HepG2 (cell line): ENCODE results near the gene SOCS1. TPM values are rescaled to one million over a fixed set of nuclear protein-coding genes. Genes with fewer than 3 reads are reported as not detected.
A peak's percentile ranks its signal among the peaks of the same experiment; 100 is the strongest.

Experiments used
- AKAP8 ChIP-seq: sonication (generic); formaldehyde crosslinking; IDR thresholded peaks from 2 replicates; pipeline ENCODE4 v1.5.1; 2020; ENCODE audit warnings: mild to moderate bottlenecking, missing genetic modification reagents
- GLMP ChIP-seq: sonication (generic); formaldehyde crosslinking; IDR thresholded peaks from 2 replicates; pipeline ENCODE4 v1.9.0; 2021; ENCODE audit warnings: missing genetic modification reagents, mild to moderate bottlenecking, borderline replicate concordance
- MBD4 ChIP-seq: IDR thresholded peaks from 2 replicates; pipeline ENCODE4 v1.6.1; 2012; ENCODE audit warnings: low read length, inconsistent platforms, borderline replicate concordance
- MLXIP ChIP-seq: sonication (generic); formaldehyde crosslinking; IDR thresholded peaks from 2 replicates; pipeline ENCODE4 v1.9.0; 2021; ENCODE audit warnings: missing genetic modification reagents, borderline replicate concordance
- NCOA5 ChIP-seq: sonication (generic); formaldehyde crosslinking; IDR thresholded peaks from 2 replicates; pipeline ENCODE4 v1.4.0; 2020; ENCODE audit warnings: missing genetic modification reagents
- NONO ChIP-seq, 2 experiments: fragments of 450-650 bp in 1 of 2; sonication (generic) in 1 of 2; formaldehyde crosslinking in 1 of 2; IDR thresholded peaks in 1 of 2; conservative IDR thresholded peaks in 1 of 2; 2 replicates each; pipeline versions ENCODE4 v1.6.1 to v1.8.0; 2017 to 2022; ENCODE audit warnings: mild to moderate bottlenecking in 1 of 2, missing genetic modification reagents in 1 of 2, moderate library complexity in 1 of 2
- PRDM10 ChIP-seq: sonication (generic); formaldehyde crosslinking; IDR thresholded peaks from 2 replicates; pipeline ENCODE4 v1.4.0; 2020; ENCODE audit warnings: low read depth, missing genetic modification reagents
- SMARCC2 ChIP-seq: fragments of 450-650 bp; IDR thresholded peaks from 2 replicates; pipeline ENCODE4 v1.6.1; 2017; ENCODE audit warnings: antibody characterized with exemption, mild to moderate bottlenecking
- TMF1 ChIP-seq: sonication (generic); formaldehyde crosslinking; IDR thresholded peaks from 2 replicates; pipeline ENCODE4 v1.8.1; 2022; ENCODE audit warnings: low read depth, missing genetic modification reagents
- ZBTB3 ChIP-seq: sonication (generic); formaldehyde crosslinking; IDR thresholded peaks from 2 replicates; pipeline ENCODE4 v1.4.0; 2020; ENCODE audit warnings: low read depth, mild to moderate bottlenecking, moderate library complexity, missing genetic modification reagents, borderline replicate concordance
- ZNF17 ChIP-seq: sonication (generic); formaldehyde crosslinking; IDR thresholded peaks from 2 replicates; pipeline ENCODE4 v1.5.0; 2020; ENCODE audit warnings: mild to moderate bottlenecking, missing genetic modification reagents
- ZNF446 ChIP-seq: sonication (generic); formaldehyde crosslinking; IDR thresholded peaks from 2 replicates; pipeline ENCODE4 v1.5.0; 2020; ENCODE audit warnings: mild to moderate bottlenecking, missing genetic modification reagents
- ZNF484 ChIP-seq: sonication (generic); formaldehyde crosslinking; IDR thresholded peaks from 2 replicates; pipeline ENCODE4 v1.5.1; 2020; ENCODE audit warnings: mild to moderate bottlenecking, low read depth, missing genetic modification reagents, borderline replicate concordance
- ZNF615 ChIP-seq: sonication (generic); formaldehyde crosslinking; IDR thresholded peaks from 2 replicates; pipeline ENCODE4 v1.5.0; 2020; ENCODE audit warnings: mild to moderate bottlenecking, missing genetic modification reagents, borderline replicate concordance
- ZNF780A ChIP-seq: sonication (generic); formaldehyde crosslinking; IDR thresholded peaks from 2 replicates; pipeline ENCODE4 v1.8.0; 2022; ENCODE audit warnings: mild to moderate bottlenecking, missing genetic modification reagents, moderate library complexity
- ZNF891 ChIP-seq: sonication (generic); formaldehyde crosslinking; IDR thresholded peaks from 2 replicates; pipeline ENCODE4 v1.5.0; 2020; ENCODE audit warnings: mild to moderate bottlenecking, missing genetic modification reagents
- polyA plus RNA-seq, 8 experiments: library from polyadenylated mRNA; depleted of rRNA in 3 of 8; stranded (reverse) in 7 of 8; unstranded in 1 of 8; fragments of >200 nt; fragmentation: Illumina TruSeq in 4 of 8; extraction: Trizol in 4 of 8; gene quantifications; 2 replicates each; pipeline versions ENCODE4 v1.2.1 to v1.2.3, GENCODE V29; 2011 to 2016; ENCODE audit warnings: low read depth in 4 of 8, missing spikeins in 1 of 8, mixed read lengths in 1 of 8; ENCODE audit not compliant: insufficient read depth in 1 of 8
- total RNA-seq, 5 experiments: library from RNA; depleted of rRNA; stranded (reverse); fragments of >200 nt; fragmentation: Illumina TruSeq; extraction: Trizol; gene quantifications; 2 replicates each; pipeline ENCODE4 v1.2.3, GENCODE V29; 2016; ENCODE audit warnings: low read depth in 1 of 5
- TF ChIP-seq, protein P1 (sequence below): sonication (generic); formaldehyde crosslinking; IDR thresholded peaks from 2 replicates; pipeline ENCODE4 v1.8.1; 2022; ENCODE audit warnings: low read depth, mild to moderate bottlenecking, missing genetic modification reagents

Gene SOCS1
- total and polyA plus RNA-seq, 2 of the 13 experiments (the other 11 are each of a cell fraction or from before 2014, with no cell fraction given): 5.3 to 6.3 TPM

GRCh38 chr16:11255737-11256660 is at the start of gene SOCS1 (continued):
- peak; percentile 54; the same call in 1 of the 2 replicates for TF ChIP-seq PRDM10
- no peak for TF ChIP-seq AKAP8
- TF ChIP-seq MBD4: no peak
- TF ChIP-seq TMF1 (CRISPR knock-in tag): peak; percentile 82
- TF ChIP-seq ZNF446 (CRISPR knock-in tag): peak; percentile 60; the same call in 1 of the 2 replicates
- TF ChIP-seq ZBTB3 (CRISPR knock-in tag): no peak
- no peak for TF ChIP-seq ZNF17 (CRISPR knock-in tag)
- no peak; the same call in 1 of the 2 replicates for TF ChIP-seq NCOA5 (CRISPR knock-in tag)
- TF ChIP-seq, protein P1, sequence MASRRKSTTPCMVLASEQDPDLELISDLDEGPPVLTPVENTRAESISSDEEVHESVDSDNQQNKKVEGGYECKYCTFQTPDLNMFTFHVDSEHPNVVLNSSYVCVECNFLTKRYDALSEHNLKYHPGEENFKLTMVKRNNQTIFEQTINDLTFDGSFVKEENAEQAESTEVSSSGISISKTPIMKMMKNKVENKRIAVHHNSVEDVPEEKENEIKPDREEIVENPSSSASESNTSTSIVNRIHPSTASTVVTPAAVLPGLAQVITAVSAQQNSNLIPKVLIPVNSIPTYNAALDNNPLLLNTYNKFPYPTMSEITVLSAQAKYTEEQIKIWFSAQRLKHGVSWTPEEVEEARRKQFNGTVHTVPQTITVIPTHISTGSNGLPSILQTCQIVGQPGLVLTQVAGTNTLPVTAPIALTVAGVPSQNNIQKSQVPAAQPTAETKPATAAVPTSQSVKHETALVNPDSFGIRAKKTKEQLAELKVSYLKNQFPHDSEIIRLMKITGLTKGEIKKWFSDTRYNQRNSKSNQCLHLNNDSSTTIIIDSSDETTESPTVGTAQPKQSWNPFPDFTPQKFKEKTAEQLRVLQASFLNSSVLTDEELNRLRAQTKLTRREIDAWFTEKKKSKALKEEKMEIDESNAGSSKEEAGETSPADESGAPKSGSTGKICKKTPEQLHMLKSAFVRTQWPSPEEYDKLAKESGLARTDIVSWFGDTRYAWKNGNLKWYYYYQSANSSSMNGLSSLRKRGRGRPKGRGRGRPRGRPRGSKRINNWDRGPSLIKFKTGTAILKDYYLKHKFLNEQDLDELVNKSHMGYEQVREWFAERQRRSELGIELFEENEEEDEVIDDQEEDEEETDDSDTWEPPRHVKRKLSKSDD (CRISPR knock-in tag): 0 out of 2 replicates have a peak, but pooled peaks have one; percentile 21
- TF ChIP-seq NONO (IDR thresholded peaks at IDR 0.05): no peak
- peak; percentile 63 for TF ChIP-seq NONO (CRISPR knock-in tag; conservative IDR thresholded peaks at IDR 0.05)
- no peak for TF ChIP-seq ZNF780A
- no peak for TF ChIP-seq SMARCC2
- TF ChIP-seq ZNF891: peak; percentile 94; the same call in 1 of the 2 replicates
- no peak for TF ChIP-seq GLMP (CRISPR knock-in tag)
- TF ChIP-seq ZNF615: no peak
- TF ChIP-seq MLXIP (CRISPR knock-in tag): peak; percentile 78; the same call in 1 of the 2 replicates
- 0 out of 2 replicates have a peak, but pooled peaks have one; percentile 26 for TF ChIP-seq ZNF484
